VCaP (cell line): Measurements from ENCODE around the gene DCPS.

Source experiments
- H3K27ac ChIP-seq: fragments of 450-650 bp; 2 replicates; pipeline ENCODE4 v1.5.1; 2017
- TF ChIP-seq, protein P1 (sequence below): fragments of 450-650 bp; conservative IDR thresholded peaks from 2 replicates; pipeline ENCODE4 v1.5.1; 2017; ENCODE audit warnings: mild to moderate bottlenecking, moderate library complexity

Gene DCPS

GRCh38 chr11:126288237-126288636 lies 15.6 kb upstream of the DCPS start:
- H3K27ac ChIP-seq = no peak overlapping the region
- TF ChIP-seq, protein P1, sequence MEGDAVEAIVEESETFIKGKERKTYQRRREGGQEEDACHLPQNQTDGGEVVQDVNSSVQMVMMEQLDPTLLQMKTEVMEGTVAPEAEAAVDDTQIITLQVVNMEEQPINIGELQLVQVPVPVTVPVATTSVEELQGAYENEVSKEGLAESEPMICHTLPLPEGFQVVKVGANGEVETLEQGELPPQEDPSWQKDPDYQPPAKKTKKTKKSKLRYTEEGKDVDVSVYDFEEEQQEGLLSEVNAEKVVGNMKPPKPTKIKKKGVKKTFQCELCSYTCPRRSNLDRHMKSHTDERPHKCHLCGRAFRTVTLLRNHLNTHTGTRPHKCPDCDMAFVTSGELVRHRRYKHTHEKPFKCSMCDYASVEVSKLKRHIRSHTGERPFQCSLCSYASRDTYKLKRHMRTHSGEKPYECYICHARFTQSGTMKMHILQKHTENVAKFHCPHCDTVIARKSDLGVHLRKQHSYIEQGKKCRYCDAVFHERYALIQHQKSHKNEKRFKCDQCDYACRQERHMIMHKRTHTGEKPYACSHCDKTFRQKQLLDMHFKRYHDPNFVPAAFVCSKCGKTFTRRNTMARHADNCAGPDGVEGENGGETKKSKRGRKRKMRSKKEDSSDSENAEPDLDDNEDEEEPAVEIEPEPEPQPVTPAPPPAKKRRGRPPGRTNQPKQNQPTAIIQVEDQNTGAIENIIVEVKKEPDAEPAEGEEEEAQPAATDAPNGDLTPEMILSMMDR = no peak

- peak overlapping the region; percentile 36; the same call in 1 of the 2 replicates for H3K27ac ChIP-seq
- TF ChIP-seq, protein P1 = no peak
Observed at GRCh38 chr11:126290887-126291286, 13.0 kb upstream of the DCPS start.

GRCh38 chr11:126293726-126294125 lies 10.1 kb upstream of the DCPS start:
- no peak overlapping the region for H3K27ac ChIP-seq

DNA sequence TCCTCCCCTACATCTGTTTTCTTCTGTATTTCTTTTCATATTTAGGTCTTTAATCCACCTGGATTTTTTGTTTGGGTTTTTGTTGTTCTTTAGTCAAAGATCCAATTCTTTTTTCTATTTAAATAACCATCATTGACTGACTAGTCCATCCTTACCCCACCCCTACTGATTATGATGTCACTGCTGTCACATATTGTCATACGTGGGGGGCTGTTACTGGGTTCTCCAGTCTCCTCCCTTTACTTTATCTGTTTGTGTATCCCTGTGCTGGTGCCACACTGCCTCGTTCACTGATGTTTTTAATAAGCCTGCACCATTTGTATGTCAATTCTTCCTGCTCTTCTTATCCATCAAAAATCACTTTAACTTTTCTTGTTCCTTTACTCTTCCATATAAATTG lies 6.9 kb upstream of the DCPS start:
- TF ChIP-seq, protein P1 = no peak
- no peak overlapping the region for H3K27ac ChIP-seq

More at GRCh38 chr11:126293726-126294125, 10.1 kb upstream of the DCPS start:
- TF ChIP-seq, protein P1 = no peak

GRCh38 chr11:126304457-126305075 lies 706 bp downstream of the DCPS start:
- TF ChIP-seq, protein P1 = no peak
- peak overlapping the region; percentile 98 for H3K27ac ChIP-seq

- TF ChIP-seq, protein P1 = no peak
- peak overlapping the region; percentile 98 for H3K27ac ChIP-seq
Observed at GRCh38 chr11:126305699-126306098, 1.8 kb downstream of the DCPS start.

DNA sequence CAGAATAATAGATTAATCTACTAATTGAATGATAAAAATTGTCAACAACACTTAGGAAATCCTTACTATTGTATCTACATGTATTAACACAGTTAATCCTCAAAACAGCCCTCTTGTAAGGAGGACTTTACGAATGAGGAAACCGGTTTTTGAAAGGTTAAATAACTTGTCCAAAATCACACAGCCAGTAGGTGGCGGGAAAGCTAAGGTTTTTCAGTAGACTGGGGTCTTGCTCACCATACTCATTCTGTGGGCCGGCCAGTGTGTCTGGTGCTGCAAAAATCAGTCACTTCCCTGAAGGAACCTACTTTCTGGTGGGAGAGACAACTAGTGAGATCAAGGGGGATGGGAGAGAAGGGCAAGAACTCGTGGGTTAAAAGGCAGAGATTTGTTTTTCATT lies 3.8 kb downstream of the DCPS start:
- TF ChIP-seq, protein P1 = peak; percentile 63
- no peak overlapping the region for H3K27ac ChIP-seq
